Thoracic aorta (tissue), 2 donors: Measurements from ENCODE around the gene CDH18. TPM values are rescaled to one million over a fixed set of nuclear protein-coding genes. Genes with fewer than 3 reads are reported as not detected.
"Not testable (repeated sequence)": the region's sequence is repeated elsewhere in the genome, so short reads cannot be mapped to it uniquely, and the experiment has no call there.

Source experiments
- ATAC-seq: fragments of 150-250 bp; one replicate; pipeline ENCODE4 v1.8.0; 2017; ENCODE audit warnings: low read depth; ENCODE audit not compliant: insufficient number of reproducible peaks, low FRiP score
- DNase-seq: peaks from one replicate; pipeline ENCODE4 v3.0.0-alpha.2; 2020; ENCODE audit warnings: low spot score
- H3K27ac ChIP-seq, 2 donors: fragments of 200-600 bp; sonication (generic); 1 replicate in 1 of 2; 2 replicates in 1 of 2; pipeline ENCODE4 v1.5.1; 2016; ENCODE audit warnings: mild to moderate bottlenecking in 2 of 2, moderate library complexity in 2 of 2
- H3K27me3 ChIP-seq: fragments of 200-600 bp; sonication (generic); replicated peaks from 2 replicates; pipeline ENCODE4 v1.6.0; 2016; ENCODE audit warnings: mild to moderate bottlenecking; ENCODE audit not compliant: insufficient read depth
- H3K36me3 ChIP-seq: fragments of 200-600 bp; sonication (generic); one replicate; pipeline ENCODE4 v1.5.1; 2016
- H3K4me1 ChIP-seq, 2 donors: fragments of 200-600 bp; sonication (generic); 1 replicate in 1 of 2; 2 replicates in 1 of 2; pipeline versions ENCODE4 v1.5.1 to v1.6.0; 2016; ENCODE audit warnings: low read depth in 2 of 2, mild to moderate bottlenecking in 1 of 2; ENCODE audit not compliant: control insufficient read depth in 1 of 2
- H3K4me3 ChIP-seq: fragments of 200-600 bp; sonication (generic); 2 replicates; pipeline ENCODE4 v1.5.1; 2016; ENCODE audit warnings: mild to moderate bottlenecking
- H3K9me3 ChIP-seq: fragments of 200-600 bp; sonication (generic); 2 replicates; pipeline ENCODE4 v1.5.1; 2016
- CTCF ChIP-seq: fragments of 200-600 bp; sonication (generic); IDR thresholded peaks from one replicate; pipeline ENCODE4 v1.5.1; 2019; ENCODE audit warnings: antibody characterized with exemption
- total RNA-seq, 2 donors: library from RNA; depleted of rRNA; stranded (reverse); fragments of >200 nt; gene quantifications; one replicate each; pipeline versions ENCODE4 v1.1.0 to v1.2.3, GENCODE V29; 2016

The CDH18 gene
- total RNA-seq, 2 donors from 2014 or later: not detected

GRCh38 chr5:19855453-19855852 lies 132.5 kb downstream of the CDH18 start:
- ATAC-seq (no peak), DNase-seq (no peak)
- Histone ChIP-seq H3K4me1 (no peaks in the 10 kb centered on the region), H3K27ac (no peak overlapping the region), H3K36me3 (no peaks in the 10 kb centered on the region), H3K27me3 (no peaks in the 10 kb centered on the region), H3K9me3 (no peaks in the 10 kb centered on the region), H3K4me3 (no peak overlapping the region)
- no peak for TF ChIP-seq CTCF

GRCh38 chr5:19855031-19855430 lies 133.0 kb downstream of the CDH18 start:
- TF ChIP-seq CTCF: no peak
- Histone ChIP-seq H3K27me3 (no peaks in the 10 kb centered on the region), H3K27ac (no peak overlapping the region), H3K36me3 (no peaks in the 10 kb centered on the region), H3K9me3 (no peaks in the 10 kb centered on the region), H3K4me1 (no peaks in the 10 kb centered on the region), H3K4me3 (no peak overlapping the region)
- ATAC-seq: no peak
- DNase-seq: no peak

GRCh38 chr5:19853616-19854240 lies 134.3 kb downstream of the CDH18 start:
- no peaks in the 10 kb centered on the region for H3K9me3 ChIP-seq
- no peak overlapping the region for H3K4me3 ChIP-seq
- ATAC-seq (no peak), DNase-seq (no peak)
- H3K4me1 ChIP-seq: no peaks in the 10 kb centered on the region
- no peaks in the 10 kb centered on the region for H3K36me3 ChIP-seq
- no peak for TF ChIP-seq CTCF
- no peak overlapping the region for H3K27ac ChIP-seq
- no peaks in the 10 kb centered on the region for H3K27me3 ChIP-seq

- ATAC-seq (no peak), DNase-seq (no peak)
- no peak overlapping the region for H3K27ac ChIP-seq
- no peaks in the 10 kb centered on the region for H3K9me3 ChIP-seq
- H3K4me3 ChIP-seq: no peak overlapping the region
- H3K4me1 ChIP-seq: no peaks in the 10 kb centered on the region
- TF ChIP-seq CTCF: no peak
- no peaks in the 10 kb centered on the region for H3K27me3 ChIP-seq
- H3K36me3 ChIP-seq: no peaks in the 10 kb centered on the region
Observed at GRCh38 chr5:19837536-19838174, 150.3 kb downstream of the CDH18 start.

GRCh38 chr5:19835442-19835841 lies 152.6 kb downstream of the CDH18 start:
- DNase-seq (no peak), ATAC-seq (no peak)
- H3K4me3 ChIP-seq: no peak overlapping the region
- no peak overlapping the region for H3K27ac ChIP-seq
- H3K4me1 ChIP-seq: no peaks in the 10 kb centered on the region
- H3K27me3 ChIP-seq: no peaks in the 10 kb centered on the region
- H3K9me3 ChIP-seq: no peaks in the 10 kb centered on the region
- TF ChIP-seq CTCF: no peak
- no peaks in the 10 kb centered on the region for H3K36me3 ChIP-seq

GRCh38 chr5:19812720-19813119 lies 175.3 kb downstream of the CDH18 start:
- DNase-seq, H3K4me1 ChIP-seq, ATAC-seq: not testable (repeated sequence)

More at GRCh38 chr5:19812720-19813119, 175.3 kb downstream of the CDH18 start:
- not testable (repeated sequence) for H3K27ac ChIP-seq, H3K27me3 ChIP-seq, H3K36me3 ChIP-seq, H3K9me3 ChIP-seq, H3K4me3 ChIP-seq
